Fibroblast of pulmonary artery (primary cell): ENCODE data around the gene SCN1A.

Source experiments
- DNase-seq: peaks from one replicate; pipeline ENCODE4 v3.0.0-alpha.2; 2010; ENCODE audit warnings: low read depth
- H3K4me3 ChIP-seq: replicated peaks from 2 replicates; pipeline ENCODE4 v1.5.1; 2011; ENCODE audit warnings: low read depth, mild to moderate bottlenecking, control low read depth, low read length, moderate library complexity
- TF ChIP-seq, protein P1 (sequence below): IDR thresholded peaks from 2 replicates; pipeline ENCODE4 v1.5.1; 2011; ENCODE audit warnings: mild to moderate bottlenecking, control low read depth, low read length, inconsistent platforms; ENCODE audit errors: missing control alignments

SCN1A gene

DNA sequence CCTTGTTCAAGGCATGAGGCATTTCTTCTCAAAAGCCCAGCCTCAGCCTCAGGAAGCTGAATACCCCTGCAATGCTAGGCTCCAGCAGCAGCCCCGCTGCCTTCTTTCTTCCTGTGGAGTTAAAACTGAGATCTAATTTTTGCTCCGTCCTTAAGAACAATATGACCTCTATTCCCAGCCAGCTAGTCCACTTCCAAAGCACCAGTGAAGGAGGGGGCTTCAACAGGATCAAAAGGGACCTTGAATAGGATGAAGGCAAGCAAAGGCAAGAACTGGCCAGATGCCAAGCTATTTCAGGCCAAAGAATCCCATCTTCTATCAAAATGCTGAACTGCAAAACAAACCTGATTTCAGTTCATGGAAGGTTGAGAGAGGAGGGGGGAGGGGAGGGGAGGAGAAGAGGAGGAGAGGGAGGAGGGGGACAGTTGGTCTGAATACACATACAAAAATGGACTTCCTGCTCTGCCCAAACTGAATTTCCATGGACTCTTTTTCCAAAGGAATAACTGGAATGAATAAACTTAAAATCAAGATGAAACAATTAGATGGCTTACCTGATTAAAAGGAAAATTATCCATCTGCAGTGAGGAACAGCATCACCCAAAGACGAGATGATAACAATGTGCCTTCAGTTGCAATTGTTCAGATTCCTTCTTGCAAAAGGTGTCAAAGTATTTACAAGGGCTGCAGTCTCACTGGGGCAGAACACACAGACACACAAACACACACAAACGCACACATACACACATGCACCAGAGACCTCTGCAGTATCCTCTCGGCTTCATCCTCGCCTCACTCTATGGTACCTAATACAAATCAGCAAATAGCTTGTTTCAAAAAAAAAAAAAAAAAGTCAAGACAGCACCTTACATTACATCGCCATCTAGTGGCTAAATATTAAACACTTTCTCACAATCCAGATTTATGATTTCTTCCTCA, at the start of gene SCN1A:
Gene SCN1A, minus strand, starts transcription at position 804 of the 939 bp plus-strand sequence. CDS start 54,399 bp downstream, outside the sequence.
- peak; percentile 71 for DNase-seq
- H3K4me3 ChIP-seq: no peak within 1 kb of the TSS
- TF ChIP-seq, protein P1, sequence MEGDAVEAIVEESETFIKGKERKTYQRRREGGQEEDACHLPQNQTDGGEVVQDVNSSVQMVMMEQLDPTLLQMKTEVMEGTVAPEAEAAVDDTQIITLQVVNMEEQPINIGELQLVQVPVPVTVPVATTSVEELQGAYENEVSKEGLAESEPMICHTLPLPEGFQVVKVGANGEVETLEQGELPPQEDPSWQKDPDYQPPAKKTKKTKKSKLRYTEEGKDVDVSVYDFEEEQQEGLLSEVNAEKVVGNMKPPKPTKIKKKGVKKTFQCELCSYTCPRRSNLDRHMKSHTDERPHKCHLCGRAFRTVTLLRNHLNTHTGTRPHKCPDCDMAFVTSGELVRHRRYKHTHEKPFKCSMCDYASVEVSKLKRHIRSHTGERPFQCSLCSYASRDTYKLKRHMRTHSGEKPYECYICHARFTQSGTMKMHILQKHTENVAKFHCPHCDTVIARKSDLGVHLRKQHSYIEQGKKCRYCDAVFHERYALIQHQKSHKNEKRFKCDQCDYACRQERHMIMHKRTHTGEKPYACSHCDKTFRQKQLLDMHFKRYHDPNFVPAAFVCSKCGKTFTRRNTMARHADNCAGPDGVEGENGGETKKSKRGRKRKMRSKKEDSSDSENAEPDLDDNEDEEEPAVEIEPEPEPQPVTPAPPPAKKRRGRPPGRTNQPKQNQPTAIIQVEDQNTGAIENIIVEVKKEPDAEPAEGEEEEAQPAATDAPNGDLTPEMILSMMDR: peak; percentile 57

DNA sequence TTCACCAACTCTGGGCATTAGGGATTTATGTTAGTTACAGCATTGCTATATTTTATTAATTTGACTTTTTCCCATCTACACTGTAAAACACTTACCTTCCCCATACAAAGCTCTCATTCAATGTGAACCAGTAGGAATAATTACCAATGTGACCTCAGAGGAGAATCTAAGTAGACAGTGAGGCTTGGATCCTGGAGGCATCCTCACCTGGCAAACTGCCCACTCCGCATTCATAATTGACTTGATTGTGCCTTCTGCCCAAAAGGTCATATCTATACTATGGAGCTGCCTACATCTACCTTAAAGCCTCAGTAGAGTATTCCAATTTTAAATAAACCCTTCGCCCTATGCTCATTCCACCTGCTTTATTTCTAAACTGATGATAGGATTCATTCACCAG, 45.4 kb upstream of the SCN1A start:
- TF ChIP-seq, protein P1: no peak
- no peak overlapping the region for H3K4me3 ChIP-seq
- DNase-seq: no peak

DNA sequence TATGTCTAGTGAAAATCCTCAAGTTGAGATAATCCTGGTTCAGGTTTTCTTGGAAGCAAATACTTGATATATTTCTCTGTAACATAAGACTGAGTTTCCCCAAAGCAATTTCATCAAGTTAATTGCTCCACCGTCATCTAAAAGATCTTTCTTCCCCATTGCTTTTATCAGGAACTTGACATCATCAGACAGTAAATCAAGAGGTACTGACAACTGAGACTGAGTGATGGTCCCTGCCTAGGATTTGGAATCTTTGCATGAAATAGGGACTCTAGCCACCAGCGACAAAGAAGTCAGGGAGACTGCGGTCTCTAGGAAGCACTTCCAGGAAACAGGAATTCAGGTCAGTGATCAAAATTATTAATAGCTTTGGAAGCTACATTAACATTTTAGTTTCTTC, 43.4 kb upstream of the SCN1A start:
- no peak overlapping the region for H3K4me3 ChIP-seq
- TF ChIP-seq, protein P1: no peak
- DNase-seq: no peak

DNA sequence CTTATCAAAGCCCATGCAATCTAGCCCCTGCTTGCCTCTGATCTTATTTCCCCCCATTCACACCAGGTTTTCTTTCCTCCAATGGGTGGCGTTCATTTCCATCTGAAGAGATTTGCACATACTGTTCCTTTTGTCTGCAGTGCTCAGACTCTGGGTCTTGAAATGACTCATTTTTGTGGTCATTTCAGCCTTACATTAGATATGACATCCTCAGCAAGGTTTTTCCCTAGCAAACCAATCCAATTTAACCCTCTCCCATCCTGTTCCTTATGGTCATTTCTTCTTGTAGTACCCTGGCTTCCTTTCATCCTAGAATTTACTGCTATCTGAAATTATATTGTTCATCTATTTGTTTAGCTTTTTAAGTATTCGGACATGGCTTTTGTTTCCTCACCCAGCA, 42.5 kb upstream of the SCN1A start:
- TF ChIP-seq, protein P1: no peak
- no peak overlapping the region for H3K4me3 ChIP-seq
- DNase-seq: peak; percentile 41

DNA sequence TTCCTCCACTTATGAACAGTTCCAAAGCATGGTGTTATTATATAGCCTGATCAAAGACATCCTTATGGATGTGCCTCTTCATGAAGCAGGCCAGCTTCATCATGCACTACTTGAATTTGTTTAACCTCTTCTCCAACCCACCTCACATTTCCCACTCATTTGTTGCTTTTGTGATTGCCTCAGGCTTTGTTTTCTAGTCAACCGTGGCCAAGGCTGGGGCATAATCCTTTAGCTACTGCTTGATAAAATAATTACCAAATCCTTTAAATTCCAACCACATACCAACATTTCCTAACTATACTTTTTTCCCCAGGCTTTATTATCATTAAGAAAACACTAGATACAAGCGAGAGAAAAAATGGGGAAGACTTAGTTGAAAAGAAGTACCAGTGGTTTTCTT, 39.6 kb upstream of the SCN1A start:
- DNase-seq: peak; percentile 61
- H3K4me3 ChIP-seq: no peak overlapping the region
- TF ChIP-seq, protein P1: no peak

DNA sequence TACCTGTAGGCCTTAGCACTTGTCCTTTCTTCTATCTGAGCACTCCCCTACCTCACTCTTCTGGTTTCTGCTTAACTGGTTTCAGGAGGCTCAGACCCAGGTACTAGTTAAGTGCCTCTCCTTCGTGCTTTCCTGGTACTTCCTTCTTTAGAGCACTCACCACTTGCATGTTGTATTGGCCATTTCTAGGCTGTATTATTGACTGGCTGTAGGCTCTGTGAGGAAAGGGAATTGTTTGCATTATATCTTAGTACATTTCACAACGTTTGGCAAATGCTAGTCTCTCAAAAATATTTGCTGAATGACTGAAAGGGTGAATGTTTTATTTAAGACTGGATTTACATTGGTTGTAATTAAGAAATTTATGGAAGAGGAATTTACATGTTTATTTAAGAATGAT, 36.0 kb upstream of the SCN1A start:
- no peak for DNase-seq

More for the DNA sequence above, 36.0 kb upstream of the SCN1A start:
- H3K4me3 ChIP-seq: no peak overlapping the region
- TF ChIP-seq, protein P1: no peak
